Kasumi-1 (cell line): ENCODE results near the gene HERC4.
"Not testable (repeated sequence)": the region's sequence is repeated elsewhere in the genome, so short reads cannot be mapped to it uniquely, and the experiment has no call there.

Source experiments
- DNase-seq, 2 experiments: peaks; one replicate each; lab custom pipeline; 2025; lab: John Stamatoyannopoulos, UW

The HERC4 gene

DNA sequence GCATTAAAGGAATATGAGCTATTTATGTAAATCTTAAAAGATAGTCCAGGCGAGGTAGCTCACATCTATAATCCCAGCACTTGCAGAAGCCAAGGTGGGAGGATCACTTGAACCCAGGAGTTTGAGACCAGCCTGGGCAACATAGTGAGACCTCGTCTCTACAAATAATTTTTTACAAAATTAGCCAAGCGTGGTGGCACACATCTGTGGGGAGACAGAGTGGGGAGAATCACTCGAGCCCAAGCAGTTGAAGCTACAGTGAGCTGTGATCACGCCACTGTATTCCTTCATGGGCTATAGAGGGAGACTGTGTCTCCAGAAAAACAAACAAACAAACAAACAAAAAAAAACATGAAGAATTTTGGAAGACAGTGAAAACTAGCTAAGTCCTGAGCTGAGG, 28.4 kb downstream of the HERC4 start:
- no peak for DNase-seq

- no peak for DNase-seq
Observed at GRCh38 chr10:68043030-68043429, 32.1 kb downstream of the HERC4 start.

DNA sequence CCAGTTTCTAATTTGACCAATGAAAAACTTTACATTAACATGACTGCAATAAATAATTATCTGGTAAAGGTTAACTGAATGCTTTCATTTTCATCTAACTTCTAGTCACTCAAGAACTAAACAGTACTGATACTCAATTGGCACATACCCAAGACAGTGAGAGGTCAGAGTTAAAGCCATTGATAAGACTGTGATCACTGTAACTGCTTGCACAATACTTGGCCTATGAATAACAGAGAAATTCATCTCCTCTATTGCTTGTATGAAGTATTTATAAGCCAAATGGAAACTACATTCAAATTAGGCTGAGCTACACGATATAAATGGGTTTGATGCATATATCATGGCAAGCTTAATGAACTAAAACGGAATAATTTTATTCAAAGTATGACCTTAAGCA, 43.0 kb downstream of the HERC4 start:
- DNase-seq = no peak

- DNase-seq = no peak
Observed at GRCh38 chr10:68027429-68027828, 47.7 kb downstream of the HERC4 start.

DNA sequence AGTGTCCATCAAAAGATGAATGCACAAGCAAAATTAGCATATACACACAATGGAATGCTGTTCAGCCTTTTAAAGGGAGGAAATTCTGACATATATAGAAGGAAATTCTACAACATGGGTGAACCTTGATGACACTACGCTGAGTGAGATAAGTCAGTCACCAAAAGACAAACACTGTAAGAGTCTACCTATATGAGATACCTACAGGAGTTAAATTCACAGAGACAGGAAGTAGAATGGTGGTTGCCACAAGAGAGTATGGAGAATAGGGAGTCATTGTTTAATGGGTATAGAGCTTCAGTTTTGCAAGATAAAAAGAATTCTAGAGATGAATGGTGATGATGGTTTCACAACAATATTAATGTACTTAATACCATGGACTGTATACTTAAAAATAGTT, 51.8 kb downstream of the HERC4 start:
- no peak for DNase-seq

GRCh38 chr10:68022324-68022723, 52.8 kb downstream of the HERC4 start:
- not testable (repeated sequence) for DNase-seq

GRCh38 chr10:68016519-68016918, 58.6 kb downstream of the HERC4 start:
- not testable (repeated sequence) for DNase-seq

GRCh38 chr10:68010426-68010940, 64.6 kb downstream of the HERC4 start:
- DNase-seq = no peak

DNA sequence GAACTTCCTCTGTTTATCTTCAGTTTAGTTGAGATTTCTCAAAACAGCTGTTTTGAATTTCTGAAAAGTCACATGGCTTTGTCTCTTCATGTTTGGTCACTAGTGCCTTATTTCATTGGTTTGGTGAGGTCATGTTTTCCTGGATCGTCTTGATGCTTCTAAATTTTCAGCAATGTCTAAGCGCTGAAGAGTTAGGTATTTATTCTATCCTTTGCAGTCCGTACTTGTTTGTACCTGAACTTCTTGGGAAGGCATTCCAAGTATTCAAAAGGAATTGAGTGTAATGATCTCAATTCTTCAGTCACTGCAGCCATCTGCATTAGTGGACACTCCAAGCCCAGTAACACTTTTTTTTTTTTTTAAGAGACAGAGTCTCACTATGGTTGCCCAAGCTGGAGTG, 67.7 kb downstream of the HERC4 start:
- no peak for DNase-seq

DNA sequence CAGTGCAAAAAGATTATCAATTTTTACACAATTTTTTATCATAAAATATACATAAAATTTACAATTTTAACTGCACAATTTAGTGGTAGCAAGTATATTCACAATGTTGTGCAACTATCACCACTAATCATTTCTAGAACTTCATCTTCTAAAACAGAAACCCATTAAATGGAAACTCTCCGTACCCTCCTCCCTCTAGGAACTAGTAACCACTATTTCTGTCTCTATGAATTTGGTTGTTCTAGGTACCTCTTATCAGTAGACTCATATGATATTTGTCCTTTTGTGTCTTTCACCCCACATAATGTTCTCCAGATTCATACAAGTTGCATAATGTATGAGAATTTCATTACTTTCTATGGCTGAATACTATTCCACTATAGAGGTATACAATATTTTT, 73.5 kb downstream of the HERC4 start:
- no peak for DNase-seq

GRCh38 chr10:68001000-68001399, 74.1 kb downstream of the HERC4 start:
- no peak for DNase-seq

DNA sequence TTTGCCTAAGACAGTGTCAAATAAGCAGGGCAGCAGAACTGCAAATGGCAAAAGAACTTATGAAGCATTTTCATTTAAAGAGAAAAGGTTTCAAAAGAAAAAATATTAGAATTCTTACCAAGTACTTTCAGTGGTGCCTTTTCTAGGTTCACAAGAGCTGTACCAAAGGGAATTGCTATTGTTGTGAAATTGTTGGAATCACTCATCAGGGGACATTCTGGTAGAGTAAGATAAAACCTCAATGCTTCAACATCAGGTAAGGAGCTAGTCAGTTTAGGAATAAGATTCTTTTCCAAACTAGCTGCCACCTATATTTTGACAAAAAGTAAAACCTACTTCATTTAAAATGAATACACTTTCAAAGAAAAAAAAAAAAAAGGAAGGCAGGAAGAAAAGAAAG, 85.0 kb downstream of the HERC4 start:
- DNase-seq = no peak

- DNase-seq = peak; percentile 42 to 44
Observed at GRCh38 chr10:67988606-67989005, 86.5 kb downstream of the HERC4 start.

GRCh38 chr10:67982603-67983002, 92.5 kb downstream of the HERC4 start:
- not testable (repeated sequence) for DNase-seq

DNA sequence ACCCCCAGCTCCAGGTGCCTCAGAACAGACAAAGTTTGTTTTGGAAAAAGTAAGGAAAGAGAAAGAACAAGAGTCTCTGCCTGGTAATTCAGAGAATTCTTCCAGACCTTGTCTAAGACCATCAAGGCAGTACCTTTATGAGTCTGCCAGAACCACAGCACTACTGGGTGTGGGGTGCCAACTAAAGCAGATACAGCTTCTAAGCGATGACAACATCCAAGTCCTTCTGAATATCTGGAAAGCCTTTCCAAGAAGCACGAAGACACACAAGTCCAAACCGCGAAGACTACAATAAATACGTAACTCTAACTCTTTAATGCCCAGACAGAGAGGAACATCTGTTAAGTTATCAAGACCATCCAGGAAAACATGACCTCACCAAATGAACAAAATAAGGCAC, 96.3 kb downstream of the HERC4 start:
- no peak for DNase-seq

- DNase-seq = no peak
Observed at GRCh38 chr10:67977251-67977650, 97.8 kb downstream of the HERC4 start.

GRCh38 chr10:67976292-67977245, 98.5 kb downstream of the HERC4 start:
- DNase-seq = no peak

- no peak for DNase-seq
Observed at GRCh38 chr10:67975871-67976270, 99.2 kb downstream of the HERC4 start.

DNA sequence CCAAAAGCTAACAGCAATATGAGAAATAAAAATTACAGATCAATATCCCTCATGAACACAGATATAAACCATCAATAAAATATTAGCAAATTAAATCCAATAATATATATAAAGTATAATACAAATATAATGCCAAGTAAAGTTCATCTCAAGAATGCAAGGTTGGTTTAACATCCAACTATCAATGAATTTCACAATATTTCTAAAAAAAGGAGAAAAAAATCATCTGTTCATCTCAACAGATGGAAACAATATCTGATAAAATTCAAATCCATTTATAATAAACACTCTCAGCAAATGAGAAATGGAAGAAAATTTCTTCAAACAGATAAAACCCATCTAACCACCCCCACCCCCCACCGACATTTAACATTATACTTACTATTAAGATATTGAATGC, 103.8 kb downstream of the HERC4 start:
- DNase-seq = no peak

- no peak for DNase-seq
Observed at GRCh38 chr10:67969875-67970274, 105.2 kb downstream of the HERC4 start.

DNA sequence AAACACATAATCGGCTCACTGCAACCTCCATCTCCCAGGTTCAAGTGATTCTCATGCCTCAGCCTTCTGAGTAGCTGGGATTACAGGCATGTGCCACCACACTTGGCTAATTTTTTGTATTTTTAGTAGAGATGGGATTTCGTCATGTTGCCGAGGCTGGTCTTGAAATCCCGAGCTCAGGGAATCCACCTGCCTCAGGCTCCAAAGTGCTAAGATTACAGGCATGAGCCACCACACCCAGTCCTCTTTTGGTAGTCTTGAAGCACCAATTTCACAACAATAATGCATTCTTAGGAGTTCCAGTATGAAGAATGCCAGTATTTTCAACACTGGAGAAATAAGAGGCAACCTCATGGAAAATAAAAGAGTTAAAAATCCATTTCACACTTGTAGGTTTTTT, 109.0 kb downstream of the HERC4 start:
- not testable (repeated sequence) for DNase-seq

- DNase-seq = no peak
Observed at GRCh38 chr10:67965456-67965855, 109.6 kb downstream of the HERC4 start.

DNA sequence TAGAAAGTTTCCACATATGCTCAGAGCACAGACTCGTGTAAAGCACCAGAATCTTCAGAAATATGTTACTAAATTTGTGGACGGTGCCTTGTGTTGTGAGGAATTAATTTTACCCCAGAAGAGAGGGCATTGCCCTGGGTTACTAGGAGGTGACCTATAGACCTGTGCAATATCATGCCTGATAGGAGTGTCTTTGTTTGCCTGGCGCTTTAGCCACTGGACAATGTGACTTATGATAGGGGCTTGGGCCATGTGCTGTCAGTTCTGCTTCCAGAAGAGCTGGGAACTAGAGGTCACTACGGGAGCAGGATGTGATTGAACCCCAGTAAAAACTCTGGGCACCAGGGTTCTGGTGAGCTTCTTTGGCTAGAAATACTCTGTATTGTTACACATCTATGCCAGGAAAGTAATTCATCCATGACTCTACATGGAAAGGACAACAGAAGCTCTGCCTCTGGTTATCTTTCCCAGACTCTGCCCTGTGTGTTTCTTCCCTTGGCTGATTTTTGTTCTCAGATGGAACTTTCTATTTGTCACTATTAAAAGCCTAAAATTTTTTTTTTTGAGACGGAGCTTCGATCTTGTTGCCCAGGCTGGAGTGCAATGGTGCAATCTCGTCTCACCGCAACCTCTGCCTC, 115.1 kb downstream of the HERC4 start:
- no peak for DNase-seq
